ENCODE results near the gene PHF19. TPM values are rescaled to one million over a fixed set of nuclear protein-coding genes. Genes with fewer than 3 reads are reported as not detected.

PHF19 gene
- total RNA-seq, 2 experiments from 2014 or later: 216 to 226 TPM

DNA sequence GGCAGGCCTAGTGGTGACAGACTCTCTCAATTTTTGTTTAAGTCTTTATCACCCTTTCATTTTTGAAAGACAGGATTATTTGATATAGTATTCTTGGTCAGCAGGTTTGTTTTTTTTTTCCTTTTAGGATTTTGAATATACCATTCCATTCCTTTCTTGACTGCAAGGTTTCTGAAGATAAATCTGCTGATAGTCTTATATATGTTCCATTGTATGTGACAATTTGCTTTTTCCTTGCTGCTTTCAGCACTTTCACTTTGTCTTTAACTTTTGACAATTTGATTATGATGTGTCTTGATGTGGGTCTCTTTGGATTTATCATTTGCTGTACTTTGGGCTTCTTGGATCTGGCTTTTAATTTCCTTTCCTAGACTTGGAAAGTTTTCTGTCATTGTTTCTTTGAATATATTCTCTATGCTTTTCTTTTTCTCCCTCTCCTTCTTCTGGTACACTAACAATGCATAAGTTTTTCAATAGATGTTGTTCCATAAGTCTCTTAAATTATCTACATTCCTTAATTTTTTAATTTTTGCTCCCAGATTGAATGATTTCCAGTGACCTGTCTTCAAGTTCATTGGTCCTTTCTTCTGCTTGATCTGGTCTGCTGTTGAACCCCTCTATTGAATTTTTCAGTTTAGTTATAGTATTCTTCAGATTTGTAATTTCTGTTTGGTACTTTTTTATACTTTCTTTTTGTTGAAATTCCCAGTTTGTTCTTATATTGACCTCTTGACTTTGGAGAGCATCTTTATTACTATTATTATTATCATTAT, 69.2 kb downstream of the PHF19 start:
- no peak for DNase-seq
- Mint-ChIP-seq H3K36me3 (peaks cover 58% of the 10 kb centered on the region), H3K4me1 (no peaks in the 10 kb centered on the region), H3K4me3 (no peak overlapping the region), H3K27ac (no peak overlapping the region), H3K27me3 (no peaks in the 10 kb centered on the region), H3K9me3 (peaks cover 39% of the 10 kb centered on the region)

Other genes starting within 250 kb of the PHF19 start
- gene MEGF9, start 162.7 kb downstream of the PHF19 start, total RNA-seq: 1 to 10 TPM; 3.8 to 3.9 TPM
- gene FBXW2, start 83.8 kb downstream of the PHF19 start, total RNA-seq: 10 to 100 TPM; 71.4 to 72.5 TPM
- 10 to 100 TPM; 69.0 to 69.3 TPM for gene PSMD5, start 34.3 kb downstream of the PHF19 start, total RNA-seq
- 100 to 1,000 TPM; 169 to 170 TPM for gene TRAF1, start 49.6 kb upstream of the PHF19 start, total RNA-seq
- 1 to 10 TPM; 1.3 to 1.5 TPM for gene C5, start 173.1 kb upstream of the PHF19 start, total RNA-seq
- 10 to 100 TPM; 57.1 to 58.0 TPM for gene CNTRL, start 197.8 kb upstream of the PHF19 start, total RNA-seq

All from activated naive CD8-positive, alpha-beta T cell treated with anti-CD3 and anti-CD28 coated beads for 36 hours (primary cell).